Erythroblast (primary cell): ENCODE results near the gene RNF141.

Experiments
- GATA1 ChIP-seq: IDR thresholded peaks from 2 replicates; pipeline ENCODE4 v1.6.1; 2011; ENCODE audit warnings: low read depth, mild to moderate bottlenecking, control low read depth, low read length, moderate library complexity
- POLR2A ChIP-seq: IDR thresholded peaks from 2 replicates; pipeline ENCODE4 v1.6.1; 2011; ENCODE audit warnings: mild to moderate bottlenecking, low read length

- TF ChIP-seq POLR2A (no peak), GATA1 (no peak)
Observed at GRCh38 chr11:10485646-10486045, 55.3 kb downstream of the RNF141 start.
